Pons (tissue), 1 donor: ENCODE data around the gene CALR3.
A peak's percentile ranks its signal among the peaks of the same experiment; 100 is the strongest.
"Not testable (repeated sequence)": the region's sequence is repeated elsewhere in the genome, so short reads cannot be mapped to it uniquely, and the experiment has no call there.

Source experiments
- DNase-seq: peaks from one replicate; pipeline ENCODE4 v3.0.0-alpha.2; 2016; ENCODE audit warnings: low spot score

CALR3 gene

DNA sequence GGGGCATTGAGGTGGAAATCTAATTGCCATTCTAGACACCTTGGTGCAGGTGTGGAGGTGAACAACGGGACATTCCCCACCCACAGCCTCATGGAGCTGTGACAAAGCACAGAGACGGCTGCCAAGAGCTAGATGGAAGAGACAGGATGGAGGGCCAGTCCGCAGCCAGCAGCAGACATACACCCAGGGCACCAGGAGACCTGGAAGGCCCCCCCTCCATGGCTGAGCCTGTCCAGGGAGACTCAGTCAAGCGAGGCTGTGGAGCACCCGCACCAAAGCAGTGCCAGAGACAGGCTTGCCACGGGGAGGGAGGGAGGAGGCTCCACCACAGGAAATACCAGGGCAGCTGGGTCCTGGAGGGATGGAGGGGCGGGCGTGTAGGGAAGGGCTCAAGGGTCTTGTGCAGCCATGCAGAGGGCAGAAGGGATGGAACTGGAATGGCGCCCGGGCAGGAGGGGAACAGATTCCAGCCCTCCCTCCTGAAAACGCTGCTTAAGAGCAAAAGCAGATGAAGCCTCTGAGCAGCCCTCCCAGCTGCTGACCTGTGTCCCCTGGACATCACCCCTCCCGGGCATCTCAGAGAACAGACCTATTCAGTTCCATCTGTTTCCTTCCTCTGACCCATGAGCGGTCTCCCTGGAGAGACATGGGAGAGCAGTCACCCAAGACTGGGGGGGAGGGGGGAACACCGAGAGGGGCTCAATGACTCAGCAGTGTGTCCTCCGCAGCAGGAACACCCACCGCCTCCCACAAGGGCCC lies 38.6 kb downstream of the CALR3 start:
- no peak for DNase-seq

- DNase-seq, result no peak
These were observed 39.2 kb downstream of the CALR3 start for GRCh38 chr19:16456652-16457194.

DNA sequence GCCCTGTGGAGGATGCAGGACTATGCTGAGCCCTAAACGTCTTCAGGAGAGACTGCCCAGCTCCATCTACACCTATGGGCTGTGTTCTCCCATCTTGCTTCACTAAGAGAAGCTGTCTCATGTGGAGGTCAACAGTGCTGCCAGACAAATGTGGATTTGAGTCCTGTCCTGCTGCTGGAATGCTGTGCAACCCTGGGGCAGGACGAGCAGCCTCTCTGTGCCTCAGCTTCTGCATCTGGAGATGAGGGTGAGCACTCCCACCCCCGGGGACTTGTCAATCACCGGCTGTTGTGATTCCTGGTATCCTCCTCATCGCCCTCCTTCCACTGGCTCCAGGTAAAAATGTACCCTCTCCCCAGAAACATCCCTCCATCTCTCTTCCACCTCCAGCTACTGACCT lies 40.5 kb downstream of the CALR3 start:
- DNase-seq, result no peak

DNA sequence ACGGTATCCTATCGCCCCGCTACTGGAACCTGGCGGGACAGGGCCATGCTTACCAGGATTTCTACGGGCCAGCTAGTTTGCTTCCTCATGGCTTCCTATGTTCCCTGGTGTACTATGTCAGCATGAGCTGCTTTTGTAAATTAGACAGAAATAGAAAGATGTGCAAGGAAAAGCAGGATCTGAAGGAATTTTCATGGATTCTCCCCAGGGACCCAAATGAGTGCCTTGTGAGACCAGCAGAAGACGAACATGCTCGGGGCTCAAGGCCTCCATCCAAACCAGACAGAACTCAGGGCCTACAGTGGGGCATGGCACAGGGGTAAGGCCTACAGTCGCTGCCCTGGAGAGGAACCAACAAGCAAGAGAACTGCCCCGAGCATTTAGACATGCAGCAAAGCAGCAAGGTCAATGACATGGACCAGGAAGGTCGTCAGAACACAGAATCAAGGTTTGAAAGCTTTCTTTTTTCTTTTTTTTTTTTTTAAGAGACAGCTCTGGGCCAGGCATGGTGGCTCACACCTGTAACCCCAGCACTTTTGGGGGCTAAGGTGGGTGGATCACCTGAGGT lies 41.5 kb downstream of the CALR3 start:
- DNase-seq, result no peak

DNA sequence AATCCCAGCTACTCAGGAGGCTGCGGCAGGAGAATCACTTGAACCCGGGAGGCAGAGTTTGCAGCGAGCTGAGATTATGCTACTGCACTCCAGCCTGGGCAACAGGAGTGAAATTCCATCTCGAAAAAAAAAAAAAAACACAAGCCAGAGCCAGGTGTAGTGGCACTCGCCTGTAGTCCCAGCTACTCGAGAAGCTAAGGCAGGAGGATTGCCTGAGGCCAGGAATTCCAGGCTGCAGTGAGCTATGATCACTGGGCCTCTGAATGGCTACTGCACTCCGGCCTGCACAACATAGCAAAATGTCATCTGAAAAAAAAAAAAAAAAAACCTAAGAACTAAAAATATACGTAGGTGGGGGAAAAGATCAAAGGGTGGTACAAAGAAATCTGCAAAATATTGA lies 43.6 kb downstream of the CALR3 start:
- DNase-seq, result no peak

GRCh38 chr19:16449330-16449961 lies 46.5 kb downstream of the CALR3 start:
- no peak for DNase-seq

GRCh38 chr19:16448872-16449271 lies 47.1 kb downstream of the CALR3 start:
- not testable (repeated sequence) for DNase-seq

GRCh38 chr19:16446724-16447368 lies 49.1 kb downstream of the CALR3 start:
- DNase-seq, result peak; percentile 61

DNA sequence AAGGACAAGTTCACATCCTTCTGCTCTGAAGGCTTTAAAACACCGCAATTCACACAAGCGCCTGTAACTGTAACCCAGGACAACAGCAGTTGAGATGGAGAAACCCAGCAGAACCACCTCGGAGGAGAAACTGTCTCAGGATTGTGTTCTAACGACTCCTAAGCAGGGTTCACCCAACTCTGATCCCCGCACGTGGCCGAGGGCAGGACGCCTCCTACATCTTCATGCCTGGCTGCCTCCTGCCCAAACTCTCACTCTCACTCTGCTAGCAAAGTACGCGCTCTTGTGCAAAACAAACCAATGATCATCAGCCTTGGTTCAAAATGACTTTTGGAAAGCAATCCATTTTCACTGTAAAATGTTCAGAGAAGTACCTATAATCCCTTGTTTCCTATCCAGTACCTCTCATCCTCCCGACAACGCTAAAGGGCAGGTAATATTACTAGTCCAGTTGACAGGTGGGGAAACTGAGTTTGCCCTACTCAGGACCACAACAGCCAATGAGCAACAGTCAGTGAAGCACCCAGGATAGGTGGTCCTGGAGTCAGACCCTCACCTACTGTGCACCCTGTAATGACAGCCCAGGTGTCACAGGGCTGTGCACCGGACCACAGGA lies 49.8 kb downstream of the CALR3 start:
- no peak for DNase-seq

DNA sequence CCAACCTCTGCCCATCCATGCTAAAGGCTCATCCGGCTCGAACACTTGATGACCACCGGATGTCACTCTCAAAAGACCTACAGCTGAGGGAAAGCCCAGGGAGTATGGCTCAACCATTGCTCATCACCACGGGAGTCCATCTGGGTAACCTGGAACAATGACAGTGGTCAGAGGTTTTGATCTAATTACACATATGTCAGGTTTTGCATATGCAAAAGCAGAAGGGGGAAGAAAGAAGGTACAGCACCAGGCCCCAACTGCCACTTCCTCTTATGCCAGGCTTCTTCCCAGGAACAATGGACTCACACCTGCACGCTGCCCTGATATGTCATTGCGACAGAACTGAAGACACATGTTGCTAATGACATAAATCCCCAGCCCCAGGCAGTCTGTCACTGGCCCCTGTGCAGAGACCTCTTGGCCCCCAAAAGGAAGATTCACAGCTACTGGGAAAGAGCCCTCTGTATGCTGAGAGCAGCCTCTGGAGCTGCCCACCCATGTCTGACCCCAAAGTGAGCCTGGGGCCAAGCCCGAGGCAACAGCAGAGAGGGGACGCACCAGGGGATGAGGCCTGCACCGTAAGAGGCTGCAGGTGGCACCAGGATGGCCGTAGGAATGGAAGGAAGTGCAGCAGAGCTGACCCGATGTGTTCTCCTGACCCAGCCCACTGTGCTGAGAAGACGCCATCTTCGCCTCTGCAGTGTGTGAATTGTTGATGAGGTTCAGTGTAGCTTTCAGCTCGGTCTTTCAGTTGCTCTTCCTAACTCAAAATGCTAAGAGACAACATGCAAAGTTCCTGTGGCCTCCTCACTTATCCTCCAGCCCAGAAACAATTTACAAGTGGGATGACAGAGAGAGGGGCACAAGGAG lies 50.5 kb downstream of the CALR3 start:
- no peak for DNase-seq

DNA sequence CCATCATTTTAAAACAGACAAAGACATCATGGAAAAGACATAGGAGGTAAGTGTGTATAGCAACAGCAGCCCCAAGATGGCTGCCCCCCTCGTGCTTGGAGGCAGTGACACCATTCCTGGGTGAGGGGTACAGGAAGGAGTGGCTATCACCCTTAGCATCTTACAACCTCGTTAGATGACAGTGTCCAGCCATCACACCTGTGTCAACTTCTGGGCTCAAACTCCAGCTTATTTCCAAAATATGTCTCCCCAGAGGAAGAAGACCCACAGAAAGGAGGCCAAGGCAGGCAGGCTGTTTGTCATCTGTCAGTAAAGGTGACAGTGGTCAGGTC lies 51.7 kb downstream of the CALR3 start:
- no peak for DNase-seq

DNA sequence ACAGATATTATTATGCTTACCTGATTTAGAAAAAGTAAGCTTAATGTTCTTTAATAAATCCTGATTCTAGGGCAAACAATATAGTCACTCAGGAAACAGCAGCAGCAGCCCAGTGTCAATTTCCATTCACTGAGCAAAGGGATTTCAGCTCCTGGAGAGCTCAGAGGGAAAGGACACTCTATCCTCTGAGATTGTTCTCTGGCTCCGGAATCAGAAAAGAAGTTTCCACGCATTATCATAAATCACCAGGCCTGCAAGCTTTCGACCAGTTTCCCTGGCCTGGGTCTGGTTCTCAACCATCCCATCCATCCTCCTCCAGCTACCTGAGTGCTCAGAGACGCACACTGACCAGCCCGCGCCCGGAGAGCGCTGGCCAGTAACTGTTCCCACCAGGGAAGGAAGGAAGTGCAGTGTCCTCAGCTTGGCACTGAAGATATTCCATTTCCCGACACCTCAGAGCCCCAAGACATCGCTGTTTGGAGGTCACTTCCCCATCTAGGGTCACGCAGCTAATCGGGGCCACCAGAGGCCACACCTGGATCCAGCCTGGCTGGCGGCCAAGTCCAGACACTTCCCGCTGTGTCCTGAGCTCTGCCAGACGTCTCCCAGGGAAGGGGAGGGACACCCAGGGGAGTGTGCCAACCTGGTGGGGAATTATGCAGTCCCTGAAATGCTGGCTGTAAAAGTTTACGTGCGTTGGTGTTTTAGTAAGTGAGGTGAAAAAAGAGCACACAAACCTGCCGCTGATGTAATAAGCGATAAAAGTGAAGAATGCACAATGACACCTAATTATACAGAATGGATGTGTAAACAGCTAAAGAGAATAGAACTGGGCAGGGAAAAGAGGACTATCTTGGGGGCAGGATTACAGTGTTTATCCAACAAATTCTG lies 53.3 kb downstream of the CALR3 start:
- DNase-seq, result no peak

DNA sequence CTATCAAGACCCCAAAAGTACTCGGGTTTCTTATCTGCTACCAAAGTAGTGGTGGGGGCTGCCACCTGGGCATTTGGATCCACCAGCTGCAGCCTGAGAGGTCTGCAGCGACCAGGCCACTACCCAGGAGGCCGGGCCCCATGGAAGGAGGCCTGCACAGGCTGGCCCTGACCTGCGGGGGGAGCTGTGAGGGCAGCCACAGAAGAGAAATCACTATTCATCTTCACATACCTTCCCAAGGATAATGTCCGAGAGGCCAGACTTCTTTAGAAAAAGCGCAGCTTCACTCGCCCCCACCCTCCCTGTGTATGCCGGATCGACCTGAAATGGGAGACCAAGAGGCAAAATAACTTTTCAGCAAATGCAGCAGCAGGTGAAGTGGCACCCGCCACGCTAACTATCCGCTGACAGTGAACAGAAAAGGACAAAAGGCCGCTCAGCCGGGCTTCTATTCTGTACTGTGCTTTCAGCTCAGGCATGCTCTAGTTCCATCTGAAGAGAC lies 54.3 kb downstream of the CALR3 start:
- DNase-seq, result no peak

- no peak for DNase-seq
These were observed 59.1 kb downstream of the CALR3 start for GRCh38 chr19:16436780-16437332.

DNA sequence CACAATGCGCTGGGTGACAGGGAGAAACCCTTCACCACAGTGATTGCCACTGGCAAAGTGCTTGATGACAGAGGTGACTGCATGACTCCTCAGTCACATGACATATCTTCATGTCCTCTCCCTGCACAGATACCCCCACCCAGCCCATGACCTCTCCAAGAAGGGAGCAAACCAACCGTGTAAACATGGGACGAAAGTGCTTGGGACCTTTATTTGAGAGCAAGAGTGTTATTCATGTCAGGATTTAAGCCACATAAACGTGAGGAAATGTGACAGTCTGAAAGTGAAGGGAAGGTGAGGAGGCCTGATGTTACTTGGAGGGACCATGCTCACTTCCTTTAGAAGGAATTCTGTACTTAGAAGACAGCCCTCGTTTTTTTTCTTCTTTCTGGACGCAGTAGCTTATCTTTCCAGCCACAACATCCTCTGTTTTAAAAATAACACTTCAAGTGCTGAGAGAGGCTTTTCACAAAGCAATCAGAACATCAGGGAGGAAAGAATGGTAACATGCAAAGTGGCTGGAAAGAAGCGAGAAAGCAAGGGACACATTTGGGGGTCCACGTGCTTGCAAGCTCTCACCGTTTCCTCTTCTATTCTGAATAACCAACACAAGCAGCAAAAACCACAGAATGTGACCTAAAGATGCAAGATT lies 59.8 kb downstream of the CALR3 start:
- DNase-seq, result peak; percentile 82

GRCh38 chr19:16435238-16435917 lies 60.6 kb downstream of the CALR3 start:
- peak; percentile 79 for DNase-seq

GRCh38 chr19:16433986-16434385 lies 62.0 kb downstream of the CALR3 start:
- DNase-seq, result no peak

GRCh38 chr19:16429759-16430091 lies 66.2 kb downstream of the CALR3 start:
- DNase-seq, result no peak
